ENCODE measurements around the gene PDHB. TPM values are rescaled to one million over a fixed set of nuclear protein-coding genes. Genes with fewer than 3 reads are reported as not detected.

The PDHB gene
- total and polyA plus RNA-seq, 4 donors = 47.8 to 92.1 (median 60.6) TPM

DNA sequence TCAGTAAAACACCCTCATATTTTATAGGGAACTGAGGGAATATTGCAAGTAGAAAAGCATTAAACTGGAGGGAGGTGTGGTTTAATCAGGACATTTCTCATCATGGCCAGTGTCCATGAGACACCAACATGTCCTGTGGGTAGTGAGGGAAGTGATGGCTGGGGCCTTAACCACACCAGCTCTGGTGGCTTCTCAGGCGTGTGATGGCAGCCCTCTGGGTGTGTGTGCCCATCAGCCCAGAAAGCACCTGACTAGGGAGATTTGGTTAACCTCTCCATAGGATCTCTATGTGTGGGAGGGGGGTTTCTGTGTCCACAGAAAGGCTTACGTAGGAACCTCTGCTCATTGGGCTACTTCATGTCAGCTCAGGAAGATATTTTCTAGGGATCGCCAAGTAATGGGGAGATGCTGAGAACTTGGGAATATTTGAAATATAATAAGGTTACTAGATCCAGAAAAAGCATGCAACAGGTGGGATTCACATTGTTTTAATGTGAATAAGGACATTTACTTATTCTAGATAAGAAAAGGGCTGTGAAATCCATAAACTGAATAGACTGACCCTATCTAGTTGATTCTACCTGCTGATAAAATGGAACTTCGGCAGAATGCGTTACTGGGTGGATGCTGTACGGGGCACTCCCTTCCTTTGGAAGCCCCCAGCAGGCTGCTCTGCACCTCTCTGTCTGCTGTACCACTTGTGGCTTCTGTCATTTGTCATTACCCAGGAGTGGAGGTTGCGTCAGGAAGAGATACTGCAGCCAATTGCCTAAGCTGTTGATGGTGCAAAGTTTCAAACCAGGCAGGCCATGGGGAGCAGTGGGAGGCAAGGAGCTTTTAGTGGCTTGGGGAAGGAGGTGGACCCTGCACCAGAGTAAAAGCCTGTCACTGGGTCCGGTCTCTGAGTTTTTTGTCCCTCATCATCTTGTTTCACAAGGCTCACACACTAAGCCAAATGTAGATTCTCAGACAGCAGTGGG lies 21.5 kb downstream of the PDHB start:
- no peaks in the 10 kb centered on the region for H3K27me3 ChIP-seq (ENCODE audit: control insufficient read depth in 4 of 4, insufficient read depth in 4 of 4, low read length in 3 of 4)
- no peak overlapping the region for H3K9ac ChIP-seq (ENCODE audit: low read depth in 1 of 2, low read length in 2 of 2)
- TF ChIP-seq EGR1 (IDR thresholded peaks at IDR 0.05; ENCODE audit: low read depth in 2 of 2) (no peak), YY1 (IDR thresholded peaks at IDR 0.05) (no peak), SP1 (IDR thresholded peaks at IDR 0.05) (no peak), NR2F2 (IDR thresholded peaks at IDR 0.05) (no peak), RAD21 (IDR thresholded peaks at IDR 0.05) (no peak)
- TF ChIP-seq, protein P1, sequence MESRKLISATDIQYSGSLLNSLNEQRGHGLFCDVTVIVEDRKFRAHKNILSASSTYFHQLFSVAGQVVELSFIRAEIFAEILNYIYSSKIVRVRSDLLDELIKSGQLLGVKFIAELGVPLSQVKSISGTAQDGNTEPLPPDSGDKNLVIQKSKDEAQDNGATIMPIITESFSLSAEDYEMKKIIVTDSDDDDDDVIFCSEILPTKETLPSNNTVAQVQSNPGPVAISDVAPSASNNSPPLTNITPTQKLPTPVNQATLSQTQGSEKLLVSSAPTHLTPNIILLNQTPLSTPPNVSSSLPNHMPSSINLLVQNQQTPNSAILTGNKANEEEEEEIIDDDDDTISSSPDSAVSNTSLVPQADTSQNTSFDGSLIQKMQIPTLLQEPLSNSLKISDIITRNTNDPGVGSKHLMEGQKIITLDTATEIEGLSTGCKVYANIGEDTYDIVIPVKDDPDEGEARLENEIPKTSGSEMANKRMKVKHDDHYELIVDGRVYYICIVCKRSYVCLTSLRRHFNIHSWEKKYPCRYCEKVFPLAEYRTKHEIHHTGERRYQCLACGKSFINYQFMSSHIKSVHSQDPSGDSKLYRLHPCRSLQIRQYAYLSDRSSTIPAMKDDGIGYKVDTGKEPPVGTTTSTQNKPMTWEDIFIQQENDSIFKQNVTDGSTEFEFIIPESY (IDR thresholded peaks at IDR 0.05) = no peak
- TF ChIP-seq, protein P2, sequence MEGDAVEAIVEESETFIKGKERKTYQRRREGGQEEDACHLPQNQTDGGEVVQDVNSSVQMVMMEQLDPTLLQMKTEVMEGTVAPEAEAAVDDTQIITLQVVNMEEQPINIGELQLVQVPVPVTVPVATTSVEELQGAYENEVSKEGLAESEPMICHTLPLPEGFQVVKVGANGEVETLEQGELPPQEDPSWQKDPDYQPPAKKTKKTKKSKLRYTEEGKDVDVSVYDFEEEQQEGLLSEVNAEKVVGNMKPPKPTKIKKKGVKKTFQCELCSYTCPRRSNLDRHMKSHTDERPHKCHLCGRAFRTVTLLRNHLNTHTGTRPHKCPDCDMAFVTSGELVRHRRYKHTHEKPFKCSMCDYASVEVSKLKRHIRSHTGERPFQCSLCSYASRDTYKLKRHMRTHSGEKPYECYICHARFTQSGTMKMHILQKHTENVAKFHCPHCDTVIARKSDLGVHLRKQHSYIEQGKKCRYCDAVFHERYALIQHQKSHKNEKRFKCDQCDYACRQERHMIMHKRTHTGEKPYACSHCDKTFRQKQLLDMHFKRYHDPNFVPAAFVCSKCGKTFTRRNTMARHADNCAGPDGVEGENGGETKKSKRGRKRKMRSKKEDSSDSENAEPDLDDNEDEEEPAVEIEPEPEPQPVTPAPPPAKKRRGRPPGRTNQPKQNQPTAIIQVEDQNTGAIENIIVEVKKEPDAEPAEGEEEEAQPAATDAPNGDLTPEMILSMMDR (IDR thresholded peaks at IDR 0.05; ENCODE audit: low read depth, low read length, missing input control) = no peak
- TF ChIP-seq, protein P3, sequence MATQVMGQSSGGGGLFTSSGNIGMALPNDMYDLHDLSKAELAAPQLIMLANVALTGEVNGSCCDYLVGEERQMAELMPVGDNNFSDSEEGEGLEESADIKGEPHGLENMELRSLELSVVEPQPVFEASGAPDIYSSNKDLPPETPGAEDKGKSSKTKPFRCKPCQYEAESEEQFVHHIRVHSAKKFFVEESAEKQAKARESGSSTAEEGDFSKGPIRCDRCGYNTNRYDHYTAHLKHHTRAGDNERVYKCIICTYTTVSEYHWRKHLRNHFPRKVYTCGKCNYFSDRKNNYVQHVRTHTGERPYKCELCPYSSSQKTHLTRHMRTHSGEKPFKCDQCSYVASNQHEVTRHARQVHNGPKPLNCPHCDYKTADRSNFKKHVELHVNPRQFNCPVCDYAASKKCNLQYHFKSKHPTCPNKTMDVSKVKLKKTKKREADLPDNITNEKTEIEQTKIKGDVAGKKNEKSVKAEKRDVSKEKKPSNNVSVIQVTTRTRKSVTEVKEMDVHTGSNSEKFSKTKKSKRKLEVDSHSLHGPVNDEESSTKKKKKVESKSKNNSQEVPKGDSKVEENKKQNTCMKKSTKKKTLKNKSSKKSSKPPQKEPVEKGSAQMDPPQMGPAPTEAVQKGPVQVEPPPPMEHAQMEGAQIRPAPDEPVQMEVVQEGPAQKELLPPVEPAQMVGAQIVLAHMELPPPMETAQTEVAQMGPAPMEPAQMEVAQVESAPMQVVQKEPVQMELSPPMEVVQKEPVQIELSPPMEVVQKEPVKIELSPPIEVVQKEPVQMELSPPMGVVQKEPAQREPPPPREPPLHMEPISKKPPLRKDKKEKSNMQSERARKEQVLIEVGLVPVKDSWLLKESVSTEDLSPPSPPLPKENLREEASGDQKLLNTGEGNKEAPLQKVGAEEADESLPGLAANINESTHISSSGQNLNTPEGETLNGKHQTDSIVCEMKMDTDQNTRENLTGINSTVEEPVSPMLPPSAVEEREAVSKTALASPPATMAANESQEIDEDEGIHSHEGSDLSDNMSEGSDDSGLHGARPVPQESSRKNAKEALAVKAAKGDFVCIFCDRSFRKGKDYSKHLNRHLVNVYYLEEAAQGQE (IDR thresholded peaks at IDR 0.05) = no peak
- H3K4me1 ChIP-seq (ENCODE audit: control insufficient read depth in 4 of 4, insufficient read depth in 4 of 4, low read length in 3 of 4) = peaks cover 0 to 11% (median 5%) of the 10 kb centered on the region in 4 donors
- no peaks in the 10 kb centered on the region for H3K9me3 ChIP-seq (ENCODE audit: control insufficient read depth in 4 of 4, low read length in 3 of 4)
- no peak overlapping the region for H3K4me3 ChIP-seq (ENCODE audit: low read depth in 1 of 3, low read length in 3 of 3)
- 90% methylated on average over 8 of the region's 8 CpGs for WGBS
- H3K27ac ChIP-seq (ENCODE audit: low read depth in 1 of 2, low read length in 2 of 2) = no peak overlapping the region
- DNase-seq (ENCODE audit: low spot score) = no peak
- peaks cover 0 to 21% (median 2%) of the 10 kb centered on the region in 4 donors for H3K36me3 ChIP-seq (ENCODE audit: control insufficient read depth in 4 of 4, insufficient read depth in 3 of 4, low read depth in 1 of 4, low read length in 3 of 4)

DNA sequence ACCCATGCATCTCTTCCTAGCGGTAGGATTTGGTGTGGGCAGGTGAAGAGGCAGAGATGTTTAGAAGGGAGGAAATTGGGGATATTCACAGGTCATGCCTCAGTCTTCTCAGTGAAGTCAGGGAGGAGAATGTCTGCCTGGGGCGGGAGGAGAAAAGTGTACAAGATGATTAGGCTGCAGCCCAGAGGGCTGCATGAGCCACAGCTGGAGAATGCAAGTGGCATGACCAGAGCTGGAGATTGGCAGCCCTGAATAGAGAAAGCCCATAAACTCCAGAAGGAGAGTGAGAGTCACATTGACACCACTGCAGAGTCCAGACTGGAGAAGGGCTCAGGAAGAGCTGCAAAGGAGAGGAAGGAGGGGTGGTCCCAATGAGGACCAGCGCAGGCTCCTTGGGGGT lies 22.6 kb downstream of the PDHB start:
- DNase-seq (ENCODE audit: low spot score) = no peak
- no peak overlapping the region for H3K27ac ChIP-seq (ENCODE audit: low read depth in 1 of 2, low read length in 2 of 2)
- peaks cover 0 to 23% (median 2%) of the 10 kb centered on the region in 4 donors for H3K36me3 ChIP-seq (ENCODE audit: control insufficient read depth in 4 of 4, insufficient read depth in 3 of 4, low read depth in 1 of 4, low read length in 3 of 4)
- no peak for TF ChIP-seq GABPA (IDR thresholded peaks at IDR 0.05 in 1 of 2, conservative IDR thresholded peaks at IDR 0.05 in 1 of 2)
- TF ChIP-seq, protein P4, sequence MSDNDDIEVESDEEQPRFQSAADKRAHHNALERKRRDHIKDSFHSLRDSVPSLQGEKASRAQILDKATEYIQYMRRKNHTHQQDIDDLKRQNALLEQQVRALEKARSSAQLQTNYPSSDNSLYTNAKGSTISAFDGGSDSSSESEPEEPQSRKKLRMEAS (IDR thresholded peaks at IDR 0.05) = no peak
- no peak for TF ChIP-seq SP1 (IDR thresholded peaks at IDR 0.05)
- TF ChIP-seq, protein P1 (IDR thresholded peaks at IDR 0.05) = no peak
- no peak for TF ChIP-seq NR2F2 (IDR thresholded peaks at IDR 0.05)
- TF ChIP-seq, protein P2 (IDR thresholded peaks at IDR 0.05; ENCODE audit: low read depth, low read length, missing input control) = no peak
- no peaks in the 10 kb centered on the region for H3K27me3 ChIP-seq (ENCODE audit: control insufficient read depth in 4 of 4, insufficient read depth in 4 of 4, low read length in 3 of 4)
- H3K4me1 ChIP-seq (ENCODE audit: control insufficient read depth in 4 of 4, insufficient read depth in 4 of 4, low read length in 3 of 4) = peaks cover 0 to 6% (median 1%) of the 10 kb centered on the region in 4 donors
- no peaks in the 10 kb centered on the region for H3K9me3 ChIP-seq (ENCODE audit: control insufficient read depth in 4 of 4, low read length in 3 of 4)
- H3K9ac ChIP-seq (ENCODE audit: low read depth in 1 of 2, low read length in 2 of 2) = no peak overlapping the region
- WGBS = 98% methylated on average over 3 of the region's 3 CpGs
- no peak overlapping the region for H3K4me3 ChIP-seq (ENCODE audit: low read depth in 1 of 3, low read length in 3 of 3)

Data from liver (tissue), 9 donors.